Colonic mucosa (tissue), 4 donors: Measurements from ENCODE around the gene FZR1. TPM values are rescaled to one million over a fixed set of nuclear protein-coding genes. Genes with fewer than 3 reads are reported as not detected.

ENCODE experiments used
- DNase-seq: peaks from one replicate; pipeline ENCODE4 v3.0.0-alpha.2; 2020
- H3K27ac ChIP-seq: fragments of 200-600 bp; one replicate; pipeline ENCODE4 v1.8.0; 2021
- H3K27me3 ChIP-seq: fragments of 200-600 bp; one replicate; pipeline ENCODE4 v1.8.0; 2021
- H3K36me3 ChIP-seq: fragments of 200-600 bp; one replicate; pipeline ENCODE4 v1.8.0; 2021
- H3K4me1 ChIP-seq: fragments of 200-600 bp; one replicate; pipeline ENCODE4 v1.8.0; 2021; ENCODE audit warnings: mild to moderate bottlenecking
- H3K4me3 ChIP-seq: fragments of 200-600 bp; one replicate; pipeline ENCODE4 v1.8.0; 2021
- H3K9ac ChIP-seq, 2 donors: one replicate each; pipeline ENCODE4 v1.7.0; 2013; ENCODE audit warnings: control low read depth in 2 of 2, low read depth in 2 of 2, low read length in 2 of 2
- H3K9me3 ChIP-seq: fragments of 200-600 bp; one replicate; pipeline ENCODE4 v1.8.0; 2021
- intact Hi-C: fragments of 100-400 bp; cut with DNase I; formaldehyde crosslinking; loops from one replicate; pipeline ENCODE4 v1.14.1; 2022
- total RNA-seq, 2 donors: library from RNA; stranded (reverse); fragmentation: NEBNext Ultra II Directional in 1 of 2; extraction: Animal tissue kit (Norgen Biotek cat#: 25700) in 1 of 2; gene quantifications; one replicate each; pipeline ENCODE4 v1.2.1, GENCODE V29; 2021
- TF ChIP-seq, protein P1 (sequence below): fragments of 200-600 bp; IDR thresholded peaks from one replicate; pipeline ENCODE4 v1.8.0; 2022; ENCODE audit warnings: antibody characterized with exemption, mild to moderate bottlenecking
- donor health status: healthy.
- donor health status: DM: no; HTN: no; CAD: no.
- donor health status: DM: no; HTN: no; CAD: no.

FZR1 gene
- total RNA-seq, 2 donors from 2014 or later = 45.8 to 62.5 TPM

DNA sequence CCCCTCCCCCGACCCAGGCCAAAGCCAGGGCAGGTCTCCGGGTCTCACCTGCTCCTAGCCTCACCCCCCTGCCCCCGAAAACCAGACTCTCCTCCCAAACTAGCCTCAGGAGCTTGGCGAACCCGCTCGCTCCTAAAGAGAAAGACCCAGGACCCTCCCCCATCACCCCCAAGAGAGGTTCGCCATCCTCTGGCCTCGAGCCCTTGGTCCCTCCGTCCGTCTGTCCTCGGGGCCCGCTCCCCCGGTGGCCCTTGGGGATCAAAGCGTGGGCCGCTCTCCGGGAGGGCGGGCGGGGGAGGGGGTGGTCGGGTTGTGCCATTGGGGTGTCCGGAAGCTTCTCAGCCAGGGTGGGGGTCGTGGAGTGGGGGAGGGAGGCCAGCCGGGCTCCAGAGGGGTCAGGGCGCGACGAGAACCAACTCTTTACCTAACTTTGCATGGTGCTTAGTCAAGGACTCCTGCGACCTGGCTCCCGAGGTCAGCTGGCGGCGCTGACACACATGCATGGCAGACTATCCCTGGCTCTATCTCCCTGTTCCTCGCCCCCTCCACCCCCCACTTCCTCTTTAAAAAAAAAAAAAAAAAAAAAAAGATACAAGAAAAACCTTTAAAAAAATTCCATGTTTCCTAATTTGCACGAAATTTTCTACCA lies 41.4 kb upstream of the FZR1 start:
- no peaks in the 10 kb centered on the region for H3K9me3 ChIP-seq
- no peak for DNase-seq
- intact Hi-C loops = no loop called here
- no peak overlapping the region for H3K4me3 ChIP-seq
- no peaks in the 10 kb centered on the region for H3K27me3 ChIP-seq
- H3K36me3 ChIP-seq = no peaks in the 10 kb centered on the region
- no peak overlapping the region for H3K9ac ChIP-seq
- no peaks in the 10 kb centered on the region for H3K4me1 ChIP-seq
- TF ChIP-seq, protein P1, sequence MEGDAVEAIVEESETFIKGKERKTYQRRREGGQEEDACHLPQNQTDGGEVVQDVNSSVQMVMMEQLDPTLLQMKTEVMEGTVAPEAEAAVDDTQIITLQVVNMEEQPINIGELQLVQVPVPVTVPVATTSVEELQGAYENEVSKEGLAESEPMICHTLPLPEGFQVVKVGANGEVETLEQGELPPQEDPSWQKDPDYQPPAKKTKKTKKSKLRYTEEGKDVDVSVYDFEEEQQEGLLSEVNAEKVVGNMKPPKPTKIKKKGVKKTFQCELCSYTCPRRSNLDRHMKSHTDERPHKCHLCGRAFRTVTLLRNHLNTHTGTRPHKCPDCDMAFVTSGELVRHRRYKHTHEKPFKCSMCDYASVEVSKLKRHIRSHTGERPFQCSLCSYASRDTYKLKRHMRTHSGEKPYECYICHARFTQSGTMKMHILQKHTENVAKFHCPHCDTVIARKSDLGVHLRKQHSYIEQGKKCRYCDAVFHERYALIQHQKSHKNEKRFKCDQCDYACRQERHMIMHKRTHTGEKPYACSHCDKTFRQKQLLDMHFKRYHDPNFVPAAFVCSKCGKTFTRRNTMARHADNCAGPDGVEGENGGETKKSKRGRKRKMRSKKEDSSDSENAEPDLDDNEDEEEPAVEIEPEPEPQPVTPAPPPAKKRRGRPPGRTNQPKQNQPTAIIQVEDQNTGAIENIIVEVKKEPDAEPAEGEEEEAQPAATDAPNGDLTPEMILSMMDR = no peak
- no peak overlapping the region for H3K27ac ChIP-seq

DNA sequence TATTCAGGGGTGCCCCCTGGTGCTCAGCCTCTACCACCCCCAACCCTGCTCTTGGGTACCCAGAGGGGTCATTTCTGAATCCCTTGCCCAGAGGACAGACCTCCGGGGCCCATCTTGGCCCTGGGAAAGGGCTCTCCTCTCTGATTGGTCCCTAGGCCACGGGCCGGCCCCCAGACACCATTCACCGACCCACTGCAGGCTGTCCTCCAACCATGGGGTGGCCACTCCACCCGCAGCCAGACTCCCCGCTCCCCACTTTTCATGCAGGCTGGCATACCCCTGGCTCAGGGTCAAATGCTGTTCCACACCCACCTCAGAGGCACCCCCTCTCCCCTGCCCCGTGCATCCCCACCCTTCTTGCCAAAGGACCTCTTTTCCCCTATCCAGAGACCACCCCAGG lies 40.6 kb upstream of the FZR1 start:
- H3K27ac ChIP-seq = no peak overlapping the region
- TF ChIP-seq, protein P1 = no peak

DNA sequence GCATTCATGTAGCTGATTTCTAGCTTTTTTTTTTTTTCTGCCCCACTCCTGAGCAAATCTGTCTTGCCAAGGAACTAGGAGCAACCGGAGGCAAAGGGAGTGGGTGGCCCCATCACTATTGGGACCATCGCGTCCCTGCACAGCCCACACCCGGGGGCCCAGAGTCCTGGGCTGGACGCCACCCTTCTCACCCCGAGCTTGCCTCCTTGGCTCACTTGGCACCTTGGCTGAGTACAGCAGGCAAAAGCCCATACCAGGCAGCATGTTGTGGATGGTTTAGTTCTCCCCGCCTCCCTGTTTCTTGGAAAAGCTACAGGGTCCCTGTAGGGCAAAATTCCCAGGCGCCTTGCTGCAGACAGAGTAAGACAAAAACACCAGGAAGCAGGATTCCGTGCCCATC lies 39.5 kb upstream of the FZR1 start:
- no peak overlapping the region for H3K27ac ChIP-seq
- DNase-seq = no peak
- no peak overlapping the region for H3K4me3 ChIP-seq
- no peaks in the 10 kb centered on the region for H3K36me3 ChIP-seq
- intact Hi-C loops = no loop called here
- TF ChIP-seq, protein P1 = no peak
- H3K9me3 ChIP-seq = no peaks in the 10 kb centered on the region
- no peak overlapping the region for H3K9ac ChIP-seq
- H3K27me3 ChIP-seq = no peaks in the 10 kb centered on the region
- H3K4me1 ChIP-seq = no peaks in the 10 kb centered on the region

More for the DNA sequence above, 40.6 kb upstream of the FZR1 start:
- no peaks in the 10 kb centered on the region for H3K36me3 ChIP-seq
- H3K27me3 ChIP-seq = no peaks in the 10 kb centered on the region
- H3K9me3 ChIP-seq = no peaks in the 10 kb centered on the region
- DNase-seq = no peak
- no peak overlapping the region for H3K9ac ChIP-seq
- H3K4me3 ChIP-seq = no peak overlapping the region
- H3K4me1 ChIP-seq = no peaks in the 10 kb centered on the region
- intact Hi-C loops = no loop called here

DNA sequence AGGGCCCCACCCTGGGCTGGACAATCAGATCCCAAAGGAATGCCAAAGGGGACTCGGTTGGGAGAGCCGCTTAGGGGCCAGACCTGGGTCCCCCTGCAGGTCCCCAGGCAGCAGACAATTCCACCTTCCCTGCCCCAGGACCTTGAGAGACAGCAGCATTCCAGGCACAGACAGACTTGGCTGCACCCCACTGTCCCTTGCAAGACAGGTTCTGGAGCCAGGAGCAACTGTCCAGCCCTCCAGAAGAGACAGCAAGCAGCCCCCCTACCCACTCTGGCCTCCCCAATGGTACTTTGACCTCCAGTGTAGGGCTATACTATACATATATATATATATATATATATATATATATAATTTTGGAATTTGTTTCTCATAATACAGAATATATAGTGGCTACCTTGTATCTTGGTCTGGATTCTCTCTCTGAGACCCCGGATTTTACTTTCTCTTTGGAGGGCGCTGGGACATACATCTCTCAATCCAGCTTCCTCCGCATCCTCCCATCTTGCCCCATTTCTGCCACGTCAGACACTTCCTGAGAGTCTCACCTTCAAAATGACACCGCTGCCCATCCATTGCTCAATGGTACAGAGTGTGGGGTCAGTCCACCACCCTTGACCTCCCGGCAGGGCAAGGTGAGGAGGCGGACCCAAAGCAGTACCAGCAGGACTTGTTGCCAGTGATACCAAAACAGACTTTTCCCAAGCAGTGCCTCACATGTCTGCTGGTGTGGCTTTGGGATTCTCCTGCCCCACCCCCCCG lies 38.5 kb upstream of the FZR1 start:
- H3K4me3 ChIP-seq = no peak overlapping the region
- H3K9me3 ChIP-seq = no peaks in the 10 kb centered on the region
- H3K4me1 ChIP-seq = no peaks in the 10 kb centered on the region
- DNase-seq = no peak
- TF ChIP-seq, protein P1 = no peak
- H3K27me3 ChIP-seq = no peaks in the 10 kb centered on the region
- no peak overlapping the region for H3K27ac ChIP-seq
- intact Hi-C loops = no loop called here
- no peak overlapping the region for H3K9ac ChIP-seq
- no peaks in the 10 kb centered on the region for H3K36me3 ChIP-seq

DNA sequence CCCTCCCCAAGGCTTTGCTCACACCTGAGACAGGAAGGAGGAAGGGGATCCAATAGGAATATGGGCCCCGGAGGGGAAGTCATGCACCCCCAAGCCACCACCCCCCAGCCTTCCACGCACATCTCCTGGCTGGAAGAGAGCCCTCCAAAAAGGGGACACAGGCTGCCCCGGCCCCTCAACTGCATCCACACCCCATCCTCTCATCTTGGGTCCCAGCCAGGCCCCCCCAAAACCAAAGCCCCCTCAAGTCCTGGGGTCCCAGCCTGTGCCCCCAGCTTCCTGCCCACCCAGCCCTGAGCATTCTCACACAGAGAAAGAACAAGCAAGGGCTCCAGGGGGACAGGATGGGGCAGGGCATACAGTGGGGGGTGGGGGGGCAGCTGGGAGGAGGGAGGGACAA lies 37.9 kb upstream of the FZR1 start:
- no peaks in the 10 kb centered on the region for H3K36me3 ChIP-seq
- H3K4me1 ChIP-seq = no peaks in the 10 kb centered on the region
- TF ChIP-seq, protein P1 = no peak
- H3K27me3 ChIP-seq = no peaks in the 10 kb centered on the region
- no peak overlapping the region for H3K27ac ChIP-seq
- no peak overlapping the region for H3K4me3 ChIP-seq
- intact Hi-C loops = no loop called here
- no peak overlapping the region for H3K9ac ChIP-seq
- no peaks in the 10 kb centered on the region for H3K9me3 ChIP-seq
- no peak for DNase-seq
